Activated naive CD8-positive, alpha-beta T cell treated with anti-CD3 and anti-CD28 coated beads, Interleukin-2, amount 50 U/mL, for 16 hours (primary cell): Measurements from ENCODE around the gene OSCAR.

ENCODE experiments used
- DNase-seq: peaks from one replicate; pipeline ENCODE4 v3.0.0-alpha.2; 2020; ENCODE audit warnings: low read depth, low spot score

The OSCAR gene

GRCh38 chr19:54094426-54095000, 6.1 kb downstream of the OSCAR start:
- DNase-seq: no peak

- no peak for DNase-seq
Measured at GRCh38 chr19:54084410-54084809, 16.2 kb downstream of the OSCAR start.

- no peak for DNase-seq
Measured at GRCh38 chr19:54081032-54081431, 19.6 kb downstream of the OSCAR start, which contains the start of gene TARM1. Gene TARM1, minus strand, starts transcription at chr19:54081365. Its CDS starts 25 bp downstream, at chr19:54081340.

- no peak for DNase-seq
Measured at GRCh38 chr19:54077334-54077733, 23.3 kb downstream of the OSCAR start.

- no peak for DNase-seq
Measured at GRCh38 chr19:54074851-54075250, 25.8 kb downstream of the OSCAR start.

- DNase-seq: no peak
Measured at GRCh38 chr19:54073829-54074228, 26.8 kb downstream of the OSCAR start.

GRCh38 chr19:54069470-54069869, 31.1 kb downstream of the OSCAR start:
- DNase-seq: no peak

- DNase-seq: no peak
Measured at GRCh38 chr19:54063350-54064116, 37.1 kb downstream of the OSCAR start, which contains the start of gene VSTM1. Gene VSTM1, minus strand, starts transcription at chr19:54063897. Its CDS starts 120 bp downstream, at chr19:54063777.

- no peak for DNase-seq
Measured at GRCh38 chr19:54062643-54063042, 38.0 kb downstream of the OSCAR start.

GRCh38 chr19:54047616-54048015, 53.0 kb downstream of the OSCAR start:
- DNase-seq: no peak

GRCh38 chr19:54045771-54046170, 54.8 kb downstream of the OSCAR start:
- no peak for DNase-seq
